GM15510 (cell line): ENCODE results near the gene ANK2.

ENCODE experiments used
- POLR2A ChIP-seq: IDR thresholded peaks from 3 replicates; pipeline ENCODE4 v1.6.1; 2011; ENCODE audit warnings: borderline replicate concordance; ENCODE audit not compliant: insufficient read length; ENCODE audit errors: extremely low read depth

The ANK2 gene

DNA sequence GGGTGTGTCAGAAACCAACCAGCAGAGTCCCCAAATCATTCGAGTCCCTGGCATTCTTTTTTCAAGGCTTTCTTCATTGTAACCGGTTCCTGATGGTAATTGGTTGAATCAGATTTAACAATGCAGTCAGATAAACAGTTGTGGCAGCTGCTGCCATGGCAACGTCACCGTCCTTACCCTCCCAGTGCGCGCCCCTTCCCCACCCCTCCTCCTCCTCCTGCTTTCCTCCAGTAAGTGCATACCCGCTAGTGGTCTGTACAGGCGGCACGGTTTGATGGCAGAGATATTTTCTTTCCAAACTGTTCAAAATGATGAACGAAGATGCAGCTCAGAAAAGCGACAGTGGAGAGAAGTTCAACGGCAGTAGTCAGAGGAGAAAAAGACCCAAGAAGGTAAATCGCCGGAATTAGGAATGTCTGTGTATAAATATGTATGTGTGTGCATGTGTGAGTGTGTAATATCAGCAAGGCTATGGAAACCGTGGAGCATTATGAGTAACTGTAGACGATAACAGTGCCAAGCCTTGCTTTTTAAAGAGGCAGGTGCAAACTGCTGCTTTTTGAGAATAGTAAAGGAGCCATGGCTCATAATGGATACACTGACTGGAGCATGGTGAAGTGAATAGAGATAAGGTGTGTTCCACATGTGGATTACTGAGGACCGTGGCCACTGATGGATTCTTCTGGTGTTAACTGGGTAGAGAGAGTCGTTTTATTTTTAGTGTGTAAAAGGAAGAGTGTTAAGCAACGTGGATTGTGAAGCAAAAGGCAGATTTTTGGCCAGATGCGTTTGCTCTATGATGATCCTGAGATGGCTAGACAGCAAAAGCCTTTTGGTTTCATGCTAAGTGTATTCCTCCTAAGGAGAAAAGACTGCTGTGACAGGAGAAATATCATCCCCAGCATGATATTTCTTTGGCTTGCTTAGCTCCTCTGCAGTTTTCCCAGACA is at the start of gene ANK2:
Gene ANK2, plus strand, starts transcription at position 233 of the 950 bp plus-strand sequence. Its CDS starts 76 bp downstream, at position 309.
- TF ChIP-seq POLR2A = no peak

DNA sequence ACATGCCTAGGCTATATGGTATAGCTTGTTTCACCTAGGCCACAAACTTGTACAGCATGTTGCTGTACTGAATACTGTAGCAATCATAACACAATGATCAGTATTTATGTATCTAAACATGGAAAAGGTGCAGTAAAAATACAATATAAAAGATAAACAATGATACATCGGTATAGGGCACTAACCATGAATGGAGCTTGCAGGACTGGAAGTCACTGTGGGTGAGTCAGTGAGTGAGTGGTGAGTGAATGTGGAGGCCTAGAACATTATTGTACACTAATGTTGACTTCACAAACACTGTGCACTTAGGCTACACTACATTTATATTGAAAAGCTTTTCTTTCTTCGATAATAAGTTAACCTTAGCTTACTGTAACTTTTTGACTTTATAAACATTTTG is 45.6 kb upstream of the ANK2 start:
- TF ChIP-seq POLR2A = no peak

- no peak for TF ChIP-seq POLR2A
These were observed 44.8 kb upstream of the ANK2 start for GRCh38 chr4:113004655-113005054.

DNA sequence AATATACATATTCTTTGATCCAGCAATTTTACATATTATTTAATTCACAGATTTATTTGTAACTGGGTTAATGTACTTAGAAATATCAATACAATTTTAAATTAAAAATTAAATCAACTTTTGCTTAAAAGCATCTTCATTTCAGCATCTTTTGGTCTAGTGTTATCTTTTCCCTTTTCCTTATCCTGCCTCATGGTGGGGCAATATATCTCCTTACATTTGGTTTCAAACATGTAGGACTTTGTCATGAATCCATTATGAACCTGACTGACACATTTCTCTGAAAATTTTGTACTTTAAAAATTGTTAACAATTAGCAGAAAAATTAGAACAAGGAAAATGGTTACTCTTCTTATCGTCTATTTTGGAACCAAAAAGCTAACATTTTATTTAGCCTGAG is 42.8 kb upstream of the ANK2 start:
- no peak for TF ChIP-seq POLR2A

DNA sequence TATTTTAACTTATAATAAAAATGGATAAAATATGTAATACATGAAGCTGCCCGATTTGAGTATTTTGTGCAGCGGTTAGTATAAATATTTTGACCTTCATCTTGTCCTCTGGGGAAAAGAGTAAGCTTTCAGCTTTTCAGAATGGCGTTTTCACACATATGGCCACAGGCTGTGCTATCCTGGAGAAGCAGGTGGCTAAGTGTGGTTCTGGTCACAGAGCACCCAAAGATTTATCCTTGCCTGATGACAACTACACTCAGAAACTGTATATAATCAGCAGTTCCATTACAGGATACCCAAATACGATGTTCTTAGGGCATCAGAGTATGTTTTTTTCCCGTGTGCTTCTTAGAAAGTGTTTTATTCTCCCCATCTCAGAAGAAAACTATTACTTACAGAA is 42.3 kb upstream of the ANK2 start:
- TF ChIP-seq POLR2A = no peak

DNA sequence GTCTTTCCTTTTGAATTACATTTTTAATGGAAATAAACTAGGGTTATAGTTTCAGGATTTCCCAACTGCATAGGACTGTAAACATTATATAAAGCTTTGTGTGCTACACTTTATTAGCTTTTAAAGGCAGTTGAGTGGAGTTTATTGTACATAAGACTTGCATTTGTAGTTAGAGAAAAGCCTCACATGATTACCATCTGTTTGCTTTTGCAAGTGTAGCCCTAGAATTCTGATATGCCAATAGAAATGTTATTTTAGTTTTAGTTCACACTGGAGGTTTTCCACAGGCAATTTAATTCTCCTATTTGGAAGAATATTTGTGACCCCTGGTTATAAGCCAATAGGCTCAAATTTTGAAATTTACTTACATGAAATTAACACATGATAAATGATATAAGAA is 41.3 kb upstream of the ANK2 start:
- TF ChIP-seq POLR2A = no peak

- TF ChIP-seq POLR2A = no peak
These were observed 40.7 kb upstream of the ANK2 start for GRCh38 chr4:113008716-113009115.

DNA sequence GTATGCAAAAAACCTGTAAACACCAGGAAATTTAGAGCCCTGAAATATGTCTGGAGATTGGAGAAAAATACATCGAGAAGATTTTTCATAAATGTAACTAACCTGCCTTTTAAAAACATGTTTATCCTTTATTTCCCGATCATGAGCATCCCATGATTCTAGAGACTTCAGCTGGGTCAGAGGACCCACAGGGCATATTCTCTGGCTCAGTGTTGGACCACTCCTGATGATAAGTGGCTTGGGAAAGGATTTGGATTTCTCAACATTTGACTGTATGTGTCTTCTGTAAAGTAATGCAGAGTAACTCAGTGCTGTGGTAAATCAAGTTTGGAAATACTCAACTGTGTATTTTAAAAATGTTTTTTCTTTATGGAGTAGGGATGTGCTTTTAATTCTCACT is 40.0 kb upstream of the ANK2 start:
- TF ChIP-seq POLR2A = no peak

DNA sequence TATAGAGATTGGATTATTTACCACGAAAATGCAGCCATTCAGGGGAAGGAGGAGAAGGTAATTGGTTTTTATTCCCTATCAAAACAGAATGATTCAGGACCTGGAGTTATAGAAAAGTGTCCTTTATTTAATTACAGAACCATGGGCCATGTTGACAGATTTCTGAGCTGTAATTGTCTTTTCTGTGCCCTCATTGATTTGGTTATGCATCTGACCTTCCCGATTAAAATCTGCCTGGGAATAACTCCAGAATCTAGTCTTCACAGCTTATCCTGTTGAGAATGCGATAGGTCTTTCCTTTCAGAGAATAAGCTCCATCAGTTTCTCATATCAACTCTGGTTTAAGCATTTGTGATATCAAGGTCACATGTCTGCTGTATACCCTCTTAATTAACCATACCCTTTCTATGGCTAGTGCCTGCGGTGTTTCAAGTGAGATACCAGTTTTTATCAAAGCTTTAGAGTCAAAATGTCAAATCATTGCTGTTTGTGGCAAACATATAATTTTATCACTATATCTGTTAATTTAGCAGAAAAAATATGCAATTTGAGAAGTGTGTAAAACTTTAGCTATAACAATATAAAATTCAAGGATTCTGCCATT is 37.2 kb upstream of the ANK2 start:
- no peak for TF ChIP-seq POLR2A

GRCh38 chr4:113012786-113013185 is 36.7 kb upstream of the ANK2 start:
- no peak for TF ChIP-seq POLR2A

GRCh38 chr4:113013751-113014150 is 35.7 kb upstream of the ANK2 start:
- TF ChIP-seq POLR2A = no peak

DNA sequence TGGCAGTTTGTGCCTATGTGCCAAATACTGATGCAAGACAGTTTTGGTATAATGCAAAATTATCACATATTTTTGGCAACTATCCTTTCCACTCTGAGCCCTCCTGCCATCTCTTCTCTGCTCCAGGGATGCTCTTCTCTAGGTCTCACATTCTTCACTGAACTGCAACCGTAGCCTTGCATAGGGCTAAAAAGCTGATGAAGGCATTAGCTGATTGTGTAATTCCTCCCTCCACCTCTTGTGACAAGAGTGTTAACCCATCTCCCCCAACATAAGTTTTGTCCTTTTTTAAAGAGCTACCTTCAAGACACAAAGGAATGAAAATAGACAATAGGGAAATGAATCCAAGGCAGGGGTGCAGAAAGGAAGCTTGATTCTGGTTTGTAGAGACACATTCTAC is 33.1 kb upstream of the ANK2 start:
- TF ChIP-seq POLR2A = no peak

DNA sequence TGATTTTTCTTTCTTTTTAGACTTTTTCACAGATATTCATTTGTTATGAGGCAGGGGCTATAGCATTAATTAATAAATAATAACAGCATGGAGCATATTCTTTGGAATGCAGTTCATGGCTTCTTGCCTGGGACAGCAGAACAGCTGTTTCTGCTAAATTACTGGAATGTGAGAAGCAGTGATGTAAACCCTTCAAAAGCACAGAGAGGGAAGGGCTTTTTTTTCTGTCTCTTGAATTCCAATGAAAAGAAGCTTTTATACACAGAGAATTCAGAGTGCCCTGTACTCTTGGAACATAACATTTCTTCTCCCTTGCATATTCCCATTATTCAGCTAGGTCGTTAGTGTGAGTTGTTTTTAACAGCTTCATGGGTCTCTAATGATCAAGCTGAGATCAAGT is 28.5 kb upstream of the ANK2 start:
- TF ChIP-seq POLR2A = no peak

GRCh38 chr4:113024388-113024787 is 25.1 kb upstream of the ANK2 start:
- TF ChIP-seq POLR2A = no peak

- no peak for TF ChIP-seq POLR2A
These were observed 24.0 kb upstream of the ANK2 start for GRCh38 chr4:113025416-113025815.

- no peak for TF ChIP-seq POLR2A
These were observed 22.9 kb upstream of the ANK2 start for GRCh38 chr4:113026556-113026955.
